ENCODE measurements around the gene TLR2.

DNA sequence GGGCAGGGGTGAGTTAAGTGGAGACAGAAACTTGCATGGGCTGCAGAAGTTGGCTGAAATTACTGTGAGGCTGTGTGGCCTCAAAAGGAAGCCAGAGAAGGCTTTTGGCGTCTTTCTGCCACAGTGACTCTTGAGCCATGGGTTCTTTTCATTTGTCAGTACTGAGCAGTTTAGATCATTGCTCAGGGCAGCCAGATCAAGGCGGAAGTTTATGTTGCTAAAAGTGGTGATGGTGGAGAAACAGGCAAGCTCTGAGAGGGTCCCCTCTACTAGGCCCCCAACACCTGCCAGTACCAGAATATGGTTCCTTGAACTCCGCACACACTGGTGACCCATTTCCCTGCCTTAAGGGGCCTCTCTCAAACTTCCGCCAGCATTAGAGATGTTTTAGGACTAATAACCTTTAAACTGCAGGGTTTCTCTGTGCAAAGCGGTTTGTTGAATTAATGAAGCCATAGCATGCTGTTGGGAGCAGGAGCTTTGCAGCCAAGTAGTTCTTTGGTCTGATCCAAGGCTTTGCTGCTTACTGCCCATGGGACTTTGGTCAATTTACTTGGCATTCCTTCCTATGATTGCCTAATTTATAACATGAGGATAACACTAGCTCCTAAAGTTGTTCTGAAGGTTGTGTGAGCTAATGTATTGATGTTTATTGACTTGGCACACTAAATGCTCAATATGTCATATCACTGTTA is 41.2 kb downstream of the TLR2 start:
- TF ChIP-seq, protein P1, sequence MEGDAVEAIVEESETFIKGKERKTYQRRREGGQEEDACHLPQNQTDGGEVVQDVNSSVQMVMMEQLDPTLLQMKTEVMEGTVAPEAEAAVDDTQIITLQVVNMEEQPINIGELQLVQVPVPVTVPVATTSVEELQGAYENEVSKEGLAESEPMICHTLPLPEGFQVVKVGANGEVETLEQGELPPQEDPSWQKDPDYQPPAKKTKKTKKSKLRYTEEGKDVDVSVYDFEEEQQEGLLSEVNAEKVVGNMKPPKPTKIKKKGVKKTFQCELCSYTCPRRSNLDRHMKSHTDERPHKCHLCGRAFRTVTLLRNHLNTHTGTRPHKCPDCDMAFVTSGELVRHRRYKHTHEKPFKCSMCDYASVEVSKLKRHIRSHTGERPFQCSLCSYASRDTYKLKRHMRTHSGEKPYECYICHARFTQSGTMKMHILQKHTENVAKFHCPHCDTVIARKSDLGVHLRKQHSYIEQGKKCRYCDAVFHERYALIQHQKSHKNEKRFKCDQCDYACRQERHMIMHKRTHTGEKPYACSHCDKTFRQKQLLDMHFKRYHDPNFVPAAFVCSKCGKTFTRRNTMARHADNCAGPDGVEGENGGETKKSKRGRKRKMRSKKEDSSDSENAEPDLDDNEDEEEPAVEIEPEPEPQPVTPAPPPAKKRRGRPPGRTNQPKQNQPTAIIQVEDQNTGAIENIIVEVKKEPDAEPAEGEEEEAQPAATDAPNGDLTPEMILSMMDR (IDR thresholded peaks at IDR 0.05; ENCODE audit: low read depth, low read length), result no peak
- no peak for TF ChIP-seq EZH2phosphoT487 (IDR thresholded peaks at IDR 0.05; ENCODE audit: low read depth)

Data from OCI-LY3 (cell line).